Measurements from ENCODE around the gene BTF3L4.

GRCh38 chr1:52123622-52124021 lies 67.5 kb downstream of the BTF3L4 start:
- TF ChIP-seq POLR2A (IDR thresholded peaks at IDR 0.05) (no peak), CTCF (IDR thresholded peaks at IDR 0.05) (no peak)

All from body of pancreas (tissue), 4 donors.